Measurements from ENCODE around the gene RPL36. TPM values are rescaled to one million over a fixed set of nuclear protein-coding genes. Genes with fewer than 3 reads are reported as not detected.
"Not testable (repeated sequence)": the region's sequence is repeated elsewhere in the genome, so short reads cannot be mapped to it uniquely, and the experiment has no call there.

RPL36 gene
- total and polyA plus RNA-seq, 10 donors: 294 to 2,825 (median 805) TPM

GRCh38 chr19:5698635-5699422, 8.7 kb downstream of the RPL36 start:
- intact Hi-C loops (cut with DNase I; ENCODE audit: low total_unique reads): no loop called here
- Histone ChIP-seq H3K4me1 (peaks cover 0 to 11% (median 1%) of the 10 kb centered on the region in 6 donors), H3K9me3 (no peaks in the 10 kb centered on the region), H3K36me3 (peaks cover 7 to 96% (median 76%) of the 10 kb centered on the region in 6 donors), H3K27ac (no peak overlapping the region), H3K4me3 (no peak overlapping the region), H3K27me3 (replicated peaks in 1 of 7) (no peaks in the 10 kb centered on the region)
- DNase-seq: no peak
- TF ChIP-seq CTCF (IDR thresholded peaks at IDR 0.05 in 8 of 11, conservative IDR thresholded peaks at IDR 0.05 in 3 of 11): no peak
- peak; percentile 29 to 64 (median 48) for TF ChIP-seq POLR2AphosphoS5 (IDR thresholded peaks at IDR 0.05)
- WGBS, 5 donors: 82 to 93% (median 89%) methylated on average over 18 to 38 of the region's 38 CpGs

- intact Hi-C loops (cut with DNase I; ENCODE audit: low total_unique reads): no loop called here
- H3K36me3 ChIP-seq: peaks cover 4 to 96% (median 77%) of the 10 kb centered on the region in 6 donors
- peak in 2 of 3 donors; percentile 36 to 39 for TF ChIP-seq POLR2AphosphoS5 (IDR thresholded peaks at IDR 0.05)
- TF ChIP-seq CTCF (IDR thresholded peaks at IDR 0.05 in 8 of 11, conservative IDR thresholded peaks at IDR 0.05 in 3 of 11): no peak
- no peak overlapping the region for H3K4me3 ChIP-seq
- DNase-seq: no peak
- peaks cover 0 to 3% (median 0%) of the 10 kb centered on the region in 6 donors for H3K4me1 ChIP-seq
- no peaks in the 10 kb centered on the region for H3K27me3 ChIP-seq (replicated peaks in 1 of 7)
- H3K27ac ChIP-seq: no peak overlapping the region
- no peaks in the 10 kb centered on the region for H3K9me3 ChIP-seq
- 93 to 95% (median 94%) methylated on average over 17 to 22 of the region's 22 CpGs for WGBS, 5 donors
These were observed 10.5 kb downstream of the RPL36 start for GRCh38 chr19:5700455-5701092.

GRCh38 chr19:5702053-5702410, 11.9 kb downstream of the RPL36 start:
- WGBS, 5 donors: 87 to 95% (median 93%) methylated on average over 4 to 22 of the region's 28 CpGs
- peaks cover 3 to 96% (median 77%) of the 10 kb centered on the region in 6 donors for H3K36me3 ChIP-seq
- DNase-seq; H3K27me3 ChIP-seq (replicated peaks in 1 of 7); H3K4me1 ChIP-seq; H3K27ac ChIP-seq; H3K9me3 ChIP-seq; intact Hi-C loops (cut with DNase I; ENCODE audit: low total_unique reads); H3K4me3 ChIP-seq: not testable (repeated sequence)

GRCh38 chr19:5703819-5704818, 14.0 kb downstream of the RPL36 start:
- Histone ChIP-seq H3K9me3 (no peaks in the 10 kb centered on the region), H3K4me3 (no peak overlapping the region), H3K4me1 (no peaks in the 10 kb centered on the region), H3K27ac (no peak overlapping the region), H3K27me3 (replicated peaks in 1 of 7) (no peaks in the 10 kb centered on the region), H3K36me3 (peaks cover 3 to 96% (median 82%) of the 10 kb centered on the region in 6 donors)
- TF ChIP-seq CTCF (IDR thresholded peaks at IDR 0.05 in 8 of 11, conservative IDR thresholded peaks at IDR 0.05 in 3 of 11) (no peak), POLR2A (IDR thresholded peaks at IDR 0.05) (no peak), POLR2AphosphoS5 (IDR thresholded peaks at IDR 0.05) (peak in 2 of 3 donors; percentile 9 to 28)
- DNase-seq: no peak
- 94 to 96% (median 95%) methylated on average over 32 to 40 of the region's 40 CpGs for WGBS, 5 donors
- intact Hi-C loops (cut with DNase I; ENCODE audit: low total_unique reads): no loop called here
